HS-5 (cell line): ENCODE results near the gene PDE6B.
"Not testable (repeated sequence)": the region's sequence is repeated elsewhere in the genome, so short reads cannot be mapped to it uniquely, and the experiment has no call there.

Experiments used
- DNase-seq: peaks from one replicate; pipeline ENCODE4 v3.0.0-alpha.2; 2012; ENCODE audit warnings: low read depth

The PDE6B gene

DNA sequence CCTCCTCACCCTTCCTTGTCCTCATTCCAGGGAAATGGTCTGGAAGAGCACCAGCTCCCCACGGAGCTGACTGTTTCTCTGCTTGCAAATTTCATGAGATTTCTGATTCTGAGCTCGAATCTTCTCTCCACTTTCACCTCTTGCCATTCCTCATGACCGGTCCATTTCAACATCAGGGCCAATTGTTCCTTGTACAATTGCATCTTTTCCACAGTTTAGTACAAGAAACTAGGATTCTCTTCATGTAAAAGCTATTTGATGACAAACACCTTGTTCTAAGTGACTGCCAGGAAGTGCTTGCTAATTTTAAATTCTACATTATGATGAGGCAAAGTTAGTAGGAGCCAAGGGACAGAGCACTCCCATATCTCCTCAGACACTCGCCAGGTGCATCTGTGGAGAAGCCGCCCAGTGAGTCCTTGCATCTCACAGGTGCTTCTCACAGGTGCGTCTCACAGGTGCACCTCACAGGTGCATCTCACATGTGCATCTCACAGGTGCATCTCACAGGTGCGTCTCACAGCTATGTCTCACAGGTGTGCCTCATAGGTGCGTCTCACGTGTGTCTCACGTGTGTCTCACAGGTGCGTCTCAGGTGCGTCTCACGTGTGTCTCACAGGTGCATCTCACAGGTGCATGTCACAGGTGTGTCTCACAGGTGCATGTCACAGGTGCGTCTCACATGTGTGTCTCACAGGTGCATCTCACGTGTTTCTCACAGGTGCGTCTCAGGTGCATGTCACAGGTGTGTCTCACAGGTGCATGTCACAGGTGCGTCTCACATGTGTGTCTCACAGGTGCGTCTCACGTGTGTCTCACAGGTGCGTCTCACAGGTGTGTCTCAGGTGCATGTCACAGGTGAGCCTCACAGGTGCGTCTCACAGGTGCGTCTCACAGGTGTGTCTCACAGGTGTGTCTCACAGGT is 3.0 kb upstream of the PDE6B start:
- no peak for DNase-seq

DNA sequence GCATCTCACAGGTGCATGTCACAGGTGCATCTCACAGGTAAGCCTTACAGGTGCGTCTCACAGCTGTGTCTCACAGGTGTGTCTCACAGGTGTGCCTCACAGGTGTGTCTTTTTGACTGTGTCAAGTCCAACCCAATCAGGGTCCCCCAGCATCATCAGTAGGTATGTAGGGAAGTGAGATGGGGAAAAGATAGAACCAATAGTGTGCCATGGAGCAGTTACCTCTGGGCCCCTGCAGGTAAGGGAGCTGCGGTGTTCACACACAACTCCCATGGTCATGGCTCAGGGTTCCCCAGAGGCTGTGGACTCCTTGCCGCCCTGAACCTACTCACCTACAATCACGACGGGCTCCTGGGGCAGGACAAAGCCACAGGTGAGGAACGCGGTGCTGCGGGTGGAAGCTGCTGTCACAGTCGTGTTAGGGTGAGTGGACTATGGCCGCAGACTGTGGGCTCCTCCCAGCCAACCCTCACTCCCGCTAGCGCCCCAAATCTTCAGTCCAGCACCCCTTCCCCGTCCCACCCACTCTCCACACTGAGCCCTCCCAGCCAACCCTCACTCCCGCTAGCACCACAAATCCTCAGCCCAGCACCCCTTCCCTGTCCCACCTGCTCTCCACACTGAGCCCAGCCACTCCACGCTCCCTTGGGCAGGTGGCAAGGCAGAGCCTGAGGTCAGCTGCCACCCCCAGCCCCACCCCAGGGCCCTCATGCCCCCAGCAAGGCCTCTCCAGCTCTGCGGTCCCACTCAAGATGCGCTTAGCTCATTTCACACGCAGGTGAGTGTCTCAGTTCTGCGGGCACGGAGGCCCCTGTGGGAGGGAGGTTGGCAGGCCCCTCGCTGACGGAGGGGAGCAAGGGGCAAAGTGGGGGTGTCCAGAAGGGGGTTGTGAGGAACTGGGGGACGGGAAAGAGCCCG is 2.1 kb upstream of the PDE6B start:
- no peak for DNase-seq

DNA sequence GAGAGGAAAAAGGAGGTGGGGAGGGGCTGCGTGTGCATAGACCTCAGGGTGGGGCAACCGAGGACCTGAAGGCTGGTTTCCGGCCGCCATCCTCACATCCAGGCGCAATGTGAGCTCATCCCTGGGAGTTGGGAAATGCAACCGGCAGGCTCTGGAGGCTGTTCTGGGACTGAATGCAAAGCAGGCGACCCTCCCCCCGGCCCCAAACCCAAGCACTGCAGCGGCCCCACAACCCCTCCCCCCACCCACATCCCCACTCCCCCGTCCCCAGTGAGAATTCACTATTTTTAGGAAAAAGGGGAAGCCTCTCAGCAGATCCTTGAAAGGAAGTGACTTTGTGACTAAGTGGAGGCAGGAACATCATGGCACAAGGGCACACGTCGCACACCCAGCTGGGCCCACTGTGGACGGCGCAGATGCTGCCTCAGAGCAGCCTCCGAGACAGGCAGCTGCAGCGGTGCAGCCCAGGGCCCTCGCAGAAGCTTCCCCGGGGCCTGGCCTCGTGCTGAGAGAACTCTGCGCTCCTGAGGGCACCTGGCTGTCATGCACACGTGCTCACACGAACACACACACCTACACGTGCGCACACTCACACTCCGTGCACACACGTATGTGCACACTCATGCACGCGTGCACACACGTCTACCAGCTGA is 1.3 kb upstream of the PDE6B start:
- no peak for DNase-seq

GRCh38 chr4:625631-626161 is 323 bp downstream of the PDE6B start:
- DNase-seq, result no peak

- DNase-seq, result no peak
Observed at GRCh38 chr4:626201-627091, 1.1 kb downstream of the PDE6B start.

DNA sequence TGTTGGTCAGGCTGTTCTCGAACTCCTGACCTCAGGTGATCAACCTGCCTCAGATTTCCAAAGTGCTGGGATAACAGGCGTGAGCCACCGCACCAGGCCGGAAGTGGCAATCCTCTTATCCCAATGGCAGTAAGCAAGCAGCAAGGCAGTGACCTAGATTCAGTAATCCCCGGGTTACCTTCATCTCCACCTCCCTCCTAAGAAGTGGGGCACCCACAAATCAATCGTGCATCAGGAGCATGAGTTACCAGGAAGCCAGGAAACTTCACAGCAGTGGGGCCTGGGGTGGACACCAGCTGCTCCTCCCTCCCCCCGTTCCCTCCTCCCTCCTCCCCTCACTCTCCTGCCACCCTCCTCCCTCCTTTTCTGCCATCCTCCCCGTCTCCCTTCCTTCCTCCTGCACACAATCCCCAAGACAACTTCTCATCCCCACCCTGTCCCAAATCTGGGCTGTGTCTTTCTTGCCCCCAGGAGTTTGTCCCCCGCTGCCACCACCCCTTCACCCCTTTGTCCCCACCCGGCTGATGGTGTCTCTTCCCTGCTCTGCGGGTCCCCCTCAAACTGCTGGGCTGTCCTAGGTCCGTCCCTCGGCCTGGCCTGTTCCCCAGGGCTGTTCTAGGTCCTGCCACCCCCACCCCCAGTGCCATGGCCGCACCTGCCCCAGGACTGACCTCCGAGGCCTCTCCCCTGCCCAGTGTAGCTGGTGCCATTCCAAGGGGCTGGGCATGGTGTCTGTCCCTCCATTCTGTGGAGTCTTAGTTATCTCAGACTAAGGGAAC is 2.2 kb downstream of the PDE6B start:
- DNase-seq, result no peak

DNA sequence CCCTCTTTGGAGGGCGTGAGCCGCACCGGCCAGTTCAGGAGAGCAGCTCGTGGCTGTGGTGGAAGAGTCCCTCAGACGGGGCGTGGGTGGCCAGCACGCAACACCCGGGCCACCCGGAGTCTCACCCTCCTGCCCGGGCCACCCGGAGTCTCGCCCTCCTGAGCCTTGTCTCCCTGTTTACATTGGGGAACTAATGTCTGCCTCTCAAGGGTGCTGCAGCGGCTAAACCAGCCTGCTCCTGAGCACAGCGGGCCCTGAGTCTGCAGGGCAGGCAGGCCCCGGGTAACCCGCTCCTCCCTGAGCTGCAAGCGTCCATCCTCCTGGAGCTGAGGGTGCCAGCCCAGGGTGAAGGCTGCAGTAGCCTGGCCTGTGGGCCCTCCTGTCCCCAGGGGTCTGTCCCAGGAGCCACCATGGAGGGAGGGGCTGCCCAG is 3.0 kb downstream of the PDE6B start:
- DNase-seq, result no peak

- no peak for DNase-seq
Observed at GRCh38 chr4:628821-629635, 3.7 kb downstream of the PDE6B start.

DNA sequence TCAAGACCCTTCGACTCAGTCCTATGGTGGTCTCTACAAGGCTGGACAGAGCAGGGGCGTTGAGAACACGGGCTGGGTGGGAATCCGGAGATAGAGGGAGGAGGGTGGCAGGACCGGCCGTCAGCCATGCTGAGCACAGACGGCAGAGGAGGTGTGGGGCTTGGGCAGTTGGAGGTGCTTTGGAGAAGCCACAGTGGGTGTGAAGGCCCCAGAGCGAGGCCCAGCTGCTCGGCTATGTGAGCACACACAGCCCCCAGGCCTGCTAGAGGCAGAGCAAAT is 4.2 kb downstream of the PDE6B start:
- no peak for DNase-seq

GRCh38 chr4:629915-630641 is 4.7 kb downstream of the PDE6B start:
- no peak for DNase-seq

DNA sequence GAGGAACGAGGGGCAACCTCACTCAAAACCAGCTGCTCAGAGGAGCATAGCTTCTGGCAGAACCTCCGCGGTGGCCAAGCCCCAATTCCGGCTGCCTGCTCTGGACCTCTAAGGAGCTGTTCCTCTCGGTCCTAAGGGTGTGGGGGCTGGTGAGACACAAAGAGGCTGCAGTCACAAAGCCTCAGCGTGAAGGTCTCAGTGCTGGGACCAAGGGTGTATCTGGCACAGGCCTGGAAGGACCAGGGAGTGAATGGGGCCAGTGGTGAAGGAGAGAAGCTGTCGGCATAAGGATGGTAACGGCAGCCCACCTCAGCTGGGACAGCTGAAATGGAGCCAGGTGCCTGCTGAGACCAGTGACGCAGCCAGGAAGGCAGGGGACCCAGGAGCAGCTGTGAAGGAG is 5.3 kb downstream of the PDE6B start:
- DNase-seq, result no peak

DNA sequence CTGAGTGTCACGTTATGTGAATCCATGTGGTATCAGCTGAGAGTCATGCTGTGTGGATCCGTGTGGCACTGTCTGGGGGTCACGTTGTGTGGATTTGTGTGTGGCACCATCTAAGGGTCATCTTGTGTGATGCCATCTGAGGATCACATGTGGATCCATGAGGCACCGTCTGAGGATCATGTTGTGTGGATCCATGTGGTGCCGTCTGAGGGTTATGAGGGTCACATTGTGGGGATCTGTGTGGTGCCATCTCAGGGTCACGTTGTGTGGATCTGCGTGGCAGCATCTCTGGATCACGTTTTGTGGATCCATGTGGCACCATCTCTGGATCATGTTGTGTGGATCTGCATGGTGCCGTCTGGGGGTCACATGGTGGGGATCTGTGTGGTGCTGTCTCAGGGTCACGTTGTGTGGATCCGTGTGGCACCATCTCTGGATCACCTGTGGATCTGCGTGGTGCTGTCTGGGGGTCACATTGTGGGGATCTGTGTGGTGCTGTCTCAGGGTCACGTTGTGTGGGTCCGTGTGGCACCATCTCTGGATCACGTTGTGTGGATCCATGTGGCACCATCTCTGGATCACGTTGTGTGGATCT is 6.9 kb downstream of the PDE6B start:
- no peak for DNase-seq

DNA sequence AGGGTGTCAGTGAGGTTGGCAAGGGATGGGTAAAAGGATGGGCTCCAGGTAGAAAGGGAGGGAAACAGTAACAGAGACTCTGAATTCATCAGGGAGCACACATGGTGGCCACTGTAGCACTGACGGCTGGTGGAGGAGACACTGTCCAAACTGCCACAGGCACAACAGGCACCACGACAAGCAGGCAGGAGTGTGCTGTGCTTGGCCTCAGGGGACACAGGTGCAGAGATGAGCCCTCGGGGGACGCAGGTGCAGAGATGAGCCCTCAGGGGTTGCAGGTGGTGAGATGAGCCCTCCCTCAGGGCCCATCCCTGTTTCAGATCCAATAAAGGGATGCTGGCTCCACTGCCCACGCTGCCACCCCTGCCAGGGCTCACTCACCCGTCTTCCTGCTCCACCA is 7.6 kb downstream of the PDE6B start:
- DNase-seq, result no peak

GRCh38 chr4:633406-633805 is 8.0 kb downstream of the PDE6B start:
- no peak for DNase-seq

- no peak for DNase-seq
Observed at GRCh38 chr4:633976-634598, 8.7 kb downstream of the PDE6B start.

DNA sequence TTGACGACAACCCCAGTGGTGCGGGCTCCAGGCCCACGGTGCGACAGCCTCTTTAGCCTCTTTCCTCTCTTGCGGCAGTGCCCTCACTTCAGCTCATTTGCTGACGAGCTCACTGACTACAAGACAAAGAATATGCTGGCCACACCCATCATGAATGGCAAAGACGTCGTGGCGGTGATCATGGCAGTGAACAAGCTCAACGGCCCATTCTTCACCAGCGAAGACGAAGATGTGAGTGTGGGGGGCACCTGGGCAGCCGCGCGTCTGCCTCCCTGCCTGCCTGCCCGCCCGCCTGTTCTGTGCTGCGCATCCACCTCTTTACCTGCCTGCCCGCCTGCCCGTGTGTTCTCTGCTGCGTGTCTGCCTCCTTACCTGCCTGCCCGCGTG is 9.2 kb downstream of the PDE6B start:
- no peak for DNase-seq

DNA sequence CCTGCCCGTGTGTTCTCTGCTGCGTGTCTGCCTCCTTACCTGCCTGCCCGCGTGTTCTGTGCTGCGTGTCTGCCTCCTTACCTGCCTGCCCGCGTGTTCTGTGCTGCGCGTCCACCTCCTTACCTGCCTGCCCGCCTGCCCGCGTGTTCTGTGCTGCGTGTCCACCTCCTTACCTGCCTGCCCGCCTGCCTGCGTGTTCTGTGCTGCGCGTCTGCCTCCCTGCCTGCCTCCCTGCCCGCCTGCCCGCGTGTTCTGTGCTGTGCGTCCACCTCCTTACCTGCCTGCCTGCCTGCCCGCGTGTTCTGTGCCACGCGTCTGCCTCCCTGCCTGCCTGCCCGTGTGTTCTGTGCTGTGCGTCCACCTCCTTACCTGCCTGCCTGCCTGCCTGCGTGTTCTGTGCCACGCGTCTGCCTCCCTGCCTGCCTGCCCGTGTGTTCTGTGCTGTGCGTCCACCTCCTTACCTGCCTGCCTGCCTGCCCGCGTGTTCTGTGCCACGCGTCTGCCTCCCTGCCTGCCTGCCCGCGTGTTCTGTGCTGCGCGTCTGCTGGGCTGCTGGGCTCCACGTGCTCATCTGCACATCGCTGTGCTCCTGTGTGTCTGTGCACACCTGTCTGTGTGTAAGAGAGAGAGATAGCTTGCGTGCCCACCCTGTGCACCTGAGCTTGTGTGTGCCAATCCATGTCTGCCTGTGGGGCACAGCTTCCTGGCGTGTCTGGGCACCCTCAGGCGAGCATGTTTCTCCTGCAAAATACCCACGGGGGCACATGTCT is 9.9 kb downstream of the PDE6B start:
- DNase-seq, result not testable (repeated sequence)
